HEK293T (cell line): ENCODE measurements around the gene ELOVL3.
A peak's percentile ranks its signal among the peaks of the same experiment; 100 is the strongest.

Experiments used
- CTCF ChIA-PET: fragments of 350-600 bp; formaldehyde crosslinking; extraction: SDS; loops from one replicate; lab custom pipeline; 2021; ENCODE audit warnings: antibody characterized with exemption, inconsistent platforms; lab: Yijun Ruan, JAX
- POLR2A ChIA-PET: fragments of 350-600 bp; formaldehyde crosslinking; extraction: SDS; loops from one replicate; lab custom pipeline; 2020; ENCODE audit warnings: antibody characterized with exemption, inconsistent platforms; lab: Yijun Ruan, JAX
- DNase-seq: peaks from one replicate; pipeline ENCODE4 v3.0.0; 2012; ENCODE audit warnings: mixed read lengths; ENCODE audit errors: extremely low spot score
- ARNT ChIP-seq: fragments of 450-650 bp; IDR thresholded peaks from 2 replicates; pipeline ENCODE4 v1.6.1; 2017; ENCODE audit warnings: mild to moderate bottlenecking
- BHLHE40 ChIP-seq: fragments of 450-650 bp; IDR thresholded peaks from 2 replicates; pipeline ENCODE4 v1.6.1; 2016; ENCODE audit warnings: mild to moderate bottlenecking, moderate library complexity, borderline replicate concordance
- CTBP1 ChIP-seq: fragments of 450-650 bp; IDR thresholded peaks from 2 replicates; pipeline ENCODE4 v1.6.1; 2016; ENCODE audit warnings: borderline replicate concordance
- ELF4 ChIP-seq: fragments of 450-650 bp; IDR thresholded peaks from 2 replicates; pipeline ENCODE4 v1.6.1; 2017; ENCODE audit warnings: antibody characterized with exemption
- FOXA1 ChIP-seq: fragments of 450-650 bp; IDR thresholded peaks from 2 replicates; pipeline ENCODE4 v1.6.1; 2016; ENCODE audit warnings: mild to moderate bottlenecking
- FOXK2 ChIP-seq: fragments of 450-650 bp; IDR thresholded peaks from 2 replicates; pipeline ENCODE4 v1.6.1; 2016; ENCODE audit warnings: mild to moderate bottlenecking
- FOXM1 ChIP-seq: fragments of 450-650 bp; IDR thresholded peaks from 2 replicates; pipeline ENCODE4 v1.6.1; 2017; ENCODE audit warnings: mild to moderate bottlenecking, borderline replicate concordance
- HDGF ChIP-seq: fragments of 450-650 bp; IDR thresholded peaks from 2 replicates; pipeline ENCODE4 v1.6.1; 2017; ENCODE audit warnings: antibody characterized with exemption, borderline replicate concordance
- L3MBTL2 ChIP-seq: fragments of 450-650 bp; conservative IDR thresholded peaks from 2 replicates; pipeline ENCODE4 v1.6.1; 2016; ENCODE audit warnings: mild to moderate bottlenecking
- LEF1 ChIP-seq: fragments of 450-650 bp; IDR thresholded peaks from 2 replicates; pipeline ENCODE4 v1.6.1; 2017; ENCODE audit warnings: mild to moderate bottlenecking, borderline replicate concordance
- NFRKB ChIP-seq: fragments of 450-650 bp; IDR thresholded peaks from 2 replicates; pipeline ENCODE4 v1.6.1; 2016; ENCODE audit warnings: mild to moderate bottlenecking, moderate library complexity
- PKNOX1 ChIP-seq: fragments of 450-650 bp; IDR thresholded peaks from 2 replicates; pipeline ENCODE4 v1.6.1; 2016
- SP1 ChIP-seq: fragments of 450-650 bp; IDR thresholded peaks from 2 replicates; pipeline ENCODE4 v1.6.1; 2017
- SUZ12 ChIP-seq: fragments of 450-650 bp; IDR thresholded peaks from 2 replicates; pipeline ENCODE4 v1.6.1; 2016; ENCODE audit warnings: mild to moderate bottlenecking
- TARDBP ChIP-seq: fragments of 450-650 bp; IDR thresholded peaks from 2 replicates; pipeline ENCODE4 v1.6.1; 2016
- ZNF384 ChIP-seq: fragments of 450-650 bp; IDR thresholded peaks from 2 replicates; pipeline ENCODE4 v1.6.1; 2016

ELOVL3 gene

GRCh38 chr10:102237711-102238252 lies 11.7 kb downstream of the ELOVL3 start:
- POLR2A ChIA-PET, result no interaction called here
- CTCF ChIA-PET, result interaction anchor here (0.6 to 1.1 kb wide), 2 partner anchors 109 to 112 kb away, joined by 4 to 5 read pairs; no protein-coding TSS in a partner anchor
- no peak for TF ChIP-seq FOXA1
- TF ChIP-seq NFRKB, result no peak
- no peak for TF ChIP-seq ARNT
- no peak for DNase-seq

GRCh38 chr10:102240467-102241031 lies 14.4 kb downstream of the ELOVL3 start:
- CTCF ChIA-PET, result interaction anchor here (0.8 to 1.9 kb wide), 3 partner anchors 10 to 120 kb away, joined by 3 to 11 read pairs (median 9); no protein-coding TSS in a partner anchor
- POLR2A ChIA-PET, result interaction anchor here (1.0 kb wide), 1 partner anchor 9 kb away, joined by 5 read pairs; no protein-coding TSS in a partner anchor

GRCh38 chr10:102241032-102241443 lies 14.9 kb downstream of the ELOVL3 start:
- TF ChIP-seq HDGF (no peak), FOXK2 (no peak), FOXM1 (no peak), LEF1 (no peak), NFRKB (no peak), ELF4 (no peak), TARDBP (no peak), ZNF384 (no peak), SP1 (no peak), BHLHE40 (no peak), CTBP1 (no peak), L3MBTL2 (no peak), SUZ12 (no peak), PKNOX1 (no peak), ARNT (no peak), FOXA1 (no peak)
- no peak for DNase-seq
- ChIA-PET POLR2A (no interaction called here), CTCF (interaction anchor here (0.5 to 1.3 kb wide), 3 partner anchors 10 to 120 kb away, joined by 3 to 11 read pairs (median 4); no protein-coding TSS in a partner anchor)

More at GRCh38 chr10:102240467-102241031, 14.4 kb downstream of the ELOVL3 start:
- no peak for DNase-seq
- TF ChIP-seq CTBP1, result no peak

GRCh38 chr10:102241444-102242117 lies 15.5 kb downstream of the ELOVL3 start, which contains the start of gene PITX3:
Gene PITX3 (minus strand): TSS chr10:102241512. CDS start chr10:102232080, 9,432 bp downstream.
- TF ChIP-seq ARNT, result no peak
- peak; percentile 69 for TF ChIP-seq PKNOX1
- TF ChIP-seq L3MBTL2, result peak; percentile 86
- peak; percentile 99 for DNase-seq

GRCh38 chr10:102242118-102242485 lies 16.0 kb downstream of the ELOVL3 start:
- POLR2A ChIA-PET, result no interaction called here
- no peak for DNase-seq
- TF ChIP-seq SUZ12, result no peak
- no peak for TF ChIP-seq TARDBP
- no peak for TF ChIP-seq L3MBTL2
- no peak for TF ChIP-seq FOXK2
- no peak for TF ChIP-seq ELF4
- no peak for TF ChIP-seq ZNF384
- no peak for TF ChIP-seq FOXM1
- no peak for TF ChIP-seq CTBP1
- no peak for TF ChIP-seq LEF1
- CTCF ChIA-PET, result no interaction called here

More at GRCh38 chr10:102241444-102242117, 15.5 kb downstream of the ELOVL3 start, which contains the start of gene PITX3:
- POLR2A ChIA-PET, result no interaction called here
- CTCF ChIA-PET, result interaction anchor here (0.5 to 1.3 kb wide), 2 partner anchors 11 to 30 kb away, joined by 4 to 11 read pairs; no protein-coding TSS in a partner anchor

GRCh38 chr10:102243309-102243708 lies 17.2 kb downstream of the ELOVL3 start:
- DNase-seq, result no peak
- ChIA-PET POLR2A (no interaction called here), CTCF (interaction anchor here (3.6 kb wide), 1 partner anchor 13 kb away, joined by 20 read pairs; no protein-coding TSS in a partner anchor)
- TF ChIP-seq CTBP1, result no peak
- no peak for TF ChIP-seq NFRKB
- no peak for TF ChIP-seq ELF4
- TF ChIP-seq HDGF, result no peak
- TF ChIP-seq TARDBP, result no peak
- TF ChIP-seq FOXA1, result no peak
- TF ChIP-seq PKNOX1, result no peak
- TF ChIP-seq FOXM1, result no peak
- TF ChIP-seq LEF1, result no peak
- no peak for TF ChIP-seq ZNF384
